Mesenchymal stem cell (in vitro differentiated cells and primary cell): ENCODE results near the gene S1PR4.

Experiments
- DNase-seq: peaks from one replicate; pipeline ENCODE4 v3.0.0-alpha.2; 2013
- H2AFZ ChIP-seq: one replicate; pipeline ENCODE4 v1.6.1; 2013; ENCODE audit warnings: low read depth, mild to moderate bottlenecking, control low read depth, inconsistent platforms, low read length, moderate library complexity
- H2AK5ac ChIP-seq: 2 replicates; pipeline ENCODE4 v1.6.1; 2013; ENCODE audit warnings: low read length, moderate library complexity, mild to moderate bottlenecking, inconsistent platforms; ENCODE audit not compliant: severe bottlenecking
- H2BK120ac ChIP-seq: one replicate; pipeline ENCODE4 v1.6.1; 2013; ENCODE audit warnings: low read depth, mild to moderate bottlenecking, inconsistent platforms, low read length, moderate library complexity
- H2BK12ac ChIP-seq, 2 experiments: one replicate each; pipeline ENCODE4 v1.6.1; 2013; ENCODE audit warnings: inconsistent platforms in 2 of 2, low read length in 2 of 2, mild to moderate bottlenecking in 2 of 2, moderate library complexity in 2 of 2, control low read depth in 1 of 2
- H2BK15ac ChIP-seq: one replicate; pipeline ENCODE4 v1.6.1; 2013; ENCODE audit warnings: mild to moderate bottlenecking, low read depth, inconsistent platforms; ENCODE audit not compliant: poor library complexity, severe bottlenecking
- H2BK5ac ChIP-seq: 2 replicates; pipeline ENCODE4 v1.6.1; 2013; ENCODE audit warnings: low read depth, mild to moderate bottlenecking, low read length, control low read depth, inconsistent platforms; ENCODE audit not compliant: poor library complexity, severe bottlenecking
- H3K14ac ChIP-seq, 2 experiments: one replicate each; pipeline ENCODE4 v1.6.1; 2013; ENCODE audit warnings: inconsistent platforms in 2 of 2, low read length in 2 of 2, control low read depth in 1 of 2, mild to moderate bottlenecking in 1 of 2, moderate library complexity in 1 of 2
- H3K18ac ChIP-seq, 2 experiments: one replicate each; pipeline ENCODE4 v1.6.1; 2013; ENCODE audit warnings: inconsistent platforms in 2 of 2, low read length in 2 of 2, control low read depth in 1 of 2, low read depth in 1 of 2, mild to moderate bottlenecking in 1 of 2
- H3K23ac ChIP-seq, 2 experiments: one replicate each; pipeline ENCODE4 v1.6.1; 2013; ENCODE audit warnings: inconsistent platforms in 2 of 2, low read length in 2 of 2, mild to moderate bottlenecking in 2 of 2, moderate library complexity in 2 of 2, control low read depth in 1 of 2
- H3K27ac ChIP-seq: 2 replicates; pipeline ENCODE4 v1.5.1; 2013; ENCODE audit warnings: mild to moderate bottlenecking, moderate library complexity, low read length, control low read depth, inconsistent platforms; ENCODE audit not compliant: poor library complexity, severe bottlenecking
- H3K27me3 ChIP-seq, 2 experiments: 2 replicates each; pipeline versions ENCODE4 v1.6.1 to v1.7.0; 2013; ENCODE audit warnings: low read length in 2 of 2, mild to moderate bottlenecking in 2 of 2, moderate library complexity in 2 of 2, control low read depth in 1 of 2, inconsistent platforms in 1 of 2; ENCODE audit not compliant: control insufficient read depth in 1 of 2, insufficient read depth in 1 of 2
- H3K36me3 ChIP-seq, 2 experiments: 2 replicates each; pipeline versions ENCODE4 v1.6.1 to v1.7.0; 2013; ENCODE audit warnings: low read length in 2 of 2, control low read depth in 1 of 2, inconsistent platforms in 1 of 2, low read depth in 1 of 2, mild to moderate bottlenecking in 1 of 2; ENCODE audit not compliant: insufficient read depth in 2 of 2, control insufficient read depth in 1 of 2
- H3K4ac ChIP-seq, 2 experiments: one replicate each; pipeline ENCODE4 v1.6.1; 2013; ENCODE audit warnings: inconsistent platforms in 2 of 2, low read length in 2 of 2, mild to moderate bottlenecking in 2 of 2, moderate library complexity in 2 of 2, control low read depth in 1 of 2, low read depth in 1 of 2
- H3K4me1 ChIP-seq: 2 replicates; pipeline ENCODE4 v1.6.1; 2013; ENCODE audit warnings: low read depth, low read length, control low read depth; ENCODE audit not compliant: control insufficient read depth, insufficient read depth
- H3K4me2 ChIP-seq: 2 replicates; pipeline ENCODE4 v1.6.1; 2013; ENCODE audit warnings: low read length, mild to moderate bottlenecking, inconsistent platforms; ENCODE audit not compliant: poor library complexity, severe bottlenecking
- H3K4me3 ChIP-seq, 2 experiments: 2 replicates each; pipeline versions ENCODE4 v1.5.1 to v1.7.0; 2013; ENCODE audit warnings: low read length in 2 of 2, mild to moderate bottlenecking in 2 of 2, control low read depth in 1 of 2, low read depth in 1 of 2; ENCODE audit not compliant: insufficient read depth in 1 of 2
- H3K79me1 ChIP-seq: replicated peaks from 2 replicates; pipeline ENCODE4 v1.6.1; 2013; ENCODE audit warnings: mild to moderate bottlenecking, control low read depth, low read length, inconsistent platforms; ENCODE audit not compliant: poor library complexity, severe bottlenecking
- H3K9ac ChIP-seq: 2 replicates; pipeline ENCODE4 v1.7.0; 2013; ENCODE audit warnings: mild to moderate bottlenecking, low read length, moderate library complexity
- H3K9me3 ChIP-seq: 2 replicates; pipeline ENCODE4 v1.7.0; 2013; ENCODE audit warnings: mild to moderate bottlenecking, low read length; ENCODE audit not compliant: control insufficient read depth
- H4K8ac ChIP-seq: one replicate; pipeline ENCODE4 v1.6.1; 2013; ENCODE audit warnings: inconsistent platforms, mild to moderate bottlenecking, low read length, moderate library complexity
- H4K91ac ChIP-seq: one replicate; pipeline ENCODE4 v1.6.1; 2013; ENCODE audit warnings: mild to moderate bottlenecking, low read length, inconsistent platforms
- WGBS: methylation state at CpG from one replicate; pipeline ENCODE4 v1.1.7; 2013; ENCODE audit warnings: mixed read lengths; 5-methylcytosine and 5-hydroxymethylcytosine counted together

The S1PR4 gene

DNA sequence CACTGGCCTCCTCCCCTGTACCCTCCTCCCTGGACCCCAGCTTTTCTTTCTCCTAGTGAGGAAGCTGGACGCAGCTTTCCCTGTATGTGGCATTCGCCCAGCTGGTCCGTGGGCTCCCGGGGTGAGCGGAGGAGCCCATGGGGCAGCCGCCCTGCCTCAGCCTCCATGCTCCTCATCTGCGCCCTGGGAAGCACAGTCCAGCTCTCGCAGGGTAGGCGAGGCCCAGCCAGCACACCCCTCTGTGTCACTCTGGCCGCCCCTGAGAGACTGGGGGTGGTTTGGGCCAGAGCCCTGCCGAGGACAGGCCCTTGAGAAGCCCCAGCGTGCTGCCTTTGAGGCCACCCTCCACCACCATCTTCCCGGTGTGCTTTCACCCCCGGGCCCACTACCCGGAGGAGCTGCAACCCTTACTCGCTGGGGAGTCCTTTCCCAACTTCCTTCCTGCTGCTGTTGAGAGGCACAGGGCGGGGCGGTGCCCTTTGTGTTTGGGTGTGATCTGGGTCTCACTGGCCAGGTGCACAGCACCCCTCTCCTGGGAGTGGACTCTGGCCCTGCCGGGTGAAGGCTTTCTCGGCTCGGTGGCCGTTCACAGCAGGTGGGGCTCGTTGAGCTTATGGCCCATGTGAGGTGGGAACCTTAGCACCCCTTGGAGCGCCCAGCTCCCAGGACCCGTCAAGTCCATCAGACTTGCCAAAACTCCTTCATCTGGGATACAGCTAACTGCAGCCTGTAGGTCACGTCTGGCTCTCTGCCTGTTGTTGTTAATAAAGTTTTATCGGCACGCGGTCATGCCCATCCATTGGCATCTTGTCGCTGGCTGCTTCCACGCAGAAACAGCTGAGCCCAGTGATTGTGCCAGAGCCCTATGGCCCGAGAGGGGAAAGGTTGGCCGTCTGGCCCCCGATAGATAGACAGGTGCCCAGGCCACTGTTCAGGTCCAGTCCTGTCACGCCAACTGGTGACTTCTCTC lies 10.3 kb downstream of the S1PR4 start:
- no peak overlapping the region for H3K4me3 ChIP-seq
- no peaks in the 10 kb centered on the region for H3K27me3 ChIP-seq
- H3K18ac ChIP-seq, result no peak overlapping the region
- H4K8ac ChIP-seq, result no peak overlapping the region
- no peak overlapping the region for H2BK120ac ChIP-seq
- no peak overlapping the region for H3K14ac ChIP-seq
- peaks cover 27% of the 10 kb centered on the region for H3K4me1 ChIP-seq
- H3K9me3 ChIP-seq, result no peaks in the 10 kb centered on the region
- H3K36me3 ChIP-seq, result peaks cover 12 to 63% of the 10 kb centered on the region in 2 experiments
- no peak overlapping the region for H2BK5ac ChIP-seq
- H3K23ac ChIP-seq, result no peak overlapping the region
- H4K91ac ChIP-seq, result no peak overlapping the region
- no peak overlapping the region for H2BK15ac ChIP-seq
- H3K4me2 ChIP-seq, result no peak overlapping the region
- no peak overlapping the region for H2BK12ac ChIP-seq
- peaks cover 55% of the 10 kb centered on the region for H3K79me1 ChIP-seq
- H2AK5ac ChIP-seq, result no peak overlapping the region
- no peak for DNase-seq
- no peak overlapping the region for H3K27ac ChIP-seq
- no peak overlapping the region for H3K9ac ChIP-seq
- H2AFZ ChIP-seq, result no peak overlapping the region
- 95% methylated on average over 35 of the region's 35 CpGs for WGBS
- H3K4ac ChIP-seq, result no peak overlapping the region

DNA sequence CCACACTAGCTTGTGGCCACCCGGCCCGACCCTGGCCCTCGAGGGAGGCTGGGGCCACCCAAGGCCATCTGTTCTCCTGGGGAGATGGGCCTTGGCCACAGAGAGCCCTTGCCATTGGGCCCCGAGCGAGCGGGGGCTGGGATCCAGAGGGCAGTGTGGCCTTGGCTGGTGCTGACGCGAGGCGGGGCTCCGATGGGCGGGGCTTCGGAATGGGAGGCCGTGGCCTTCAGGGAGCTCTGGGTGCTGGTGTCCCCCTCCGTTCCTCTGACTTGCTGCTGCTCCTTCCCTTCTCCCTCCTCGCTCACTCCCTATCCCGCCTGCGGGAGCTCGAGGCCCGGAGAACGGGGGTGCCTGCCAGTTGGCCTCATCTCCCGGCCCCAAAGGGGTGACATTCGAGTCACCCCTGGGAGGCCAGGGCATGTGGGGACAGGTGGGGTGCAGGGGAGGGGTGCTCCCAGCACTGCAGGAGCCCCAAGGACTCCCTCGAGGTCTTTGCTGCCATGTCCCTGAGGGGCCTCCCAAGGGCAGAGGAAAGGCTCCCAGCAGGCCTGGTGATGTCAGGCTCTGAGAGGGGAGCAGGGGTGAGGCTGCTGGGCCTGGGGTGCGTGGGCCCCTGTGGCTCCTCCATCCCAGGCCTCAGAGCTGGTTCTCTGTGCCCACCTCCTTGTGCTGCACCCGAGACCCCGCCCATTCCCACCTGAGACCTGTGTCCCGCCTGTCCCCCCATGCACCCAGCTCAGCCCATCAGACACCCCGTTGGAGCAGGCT lies 11.3 kb downstream of the S1PR4 start:
- no peak overlapping the region for H3K27ac ChIP-seq
- no peak overlapping the region for H3K4me3 ChIP-seq
- H3K9me3 ChIP-seq, result no peaks in the 10 kb centered on the region
- no peak overlapping the region for H2BK5ac ChIP-seq
- no peak overlapping the region for H3K14ac ChIP-seq
- H2AK5ac ChIP-seq, result no peak overlapping the region
- H2BK12ac ChIP-seq, result no peak overlapping the region
- 97% methylated on average over 21 of the region's 28 CpGs for WGBS
- H3K27me3 ChIP-seq, result no peaks in the 10 kb centered on the region
- H3K4ac ChIP-seq, result no peak overlapping the region
- H2AFZ ChIP-seq, result no peak overlapping the region
- DNase-seq, result no peak
- H3K4me1 ChIP-seq, result peaks cover 26% of the 10 kb centered on the region
- peaks cover 60% of the 10 kb centered on the region for H3K79me1 ChIP-seq
- H2BK120ac ChIP-seq, result no peak overlapping the region
- H4K8ac ChIP-seq, result no peak overlapping the region
- no peak overlapping the region for H4K91ac ChIP-seq
- H3K23ac ChIP-seq, result no peak overlapping the region
- H3K36me3 ChIP-seq, result peaks cover 19 to 69% of the 10 kb centered on the region in 2 experiments
- no peak overlapping the region for H2BK15ac ChIP-seq
- H3K4me2 ChIP-seq, result no peak overlapping the region
- H3K9ac ChIP-seq, result no peak overlapping the region
- no peak overlapping the region for H3K18ac ChIP-seq

GRCh38 chr19:3190470-3190770 lies 11.9 kb downstream of the S1PR4 start:
- no peak overlapping the region for H2BK12ac ChIP-seq
- no peak overlapping the region for H4K91ac ChIP-seq
- H2AFZ ChIP-seq, result no peak overlapping the region
- no peak overlapping the region for H2BK15ac ChIP-seq
- no peak overlapping the region for H3K23ac ChIP-seq
- H3K36me3 ChIP-seq, result peaks cover 19 to 69% of the 10 kb centered on the region in 2 experiments
- no peak overlapping the region for H3K4me2 ChIP-seq
- H4K8ac ChIP-seq, result no peak overlapping the region
- H3K4me1 ChIP-seq, result peaks cover 25% of the 10 kb centered on the region
- H2BK120ac ChIP-seq, result no peak overlapping the region
- no peak overlapping the region for H2BK5ac ChIP-seq
- no peak overlapping the region for H3K4ac ChIP-seq
- WGBS, result 95% methylated on average over 18 of the region's 18 CpGs
- H3K4me3 ChIP-seq, result no peak overlapping the region
- no peak overlapping the region for H3K14ac ChIP-seq
- H3K79me1 ChIP-seq, result peaks cover 60% of the 10 kb centered on the region
- H2AK5ac ChIP-seq, result no peak overlapping the region
- H3K9me3 ChIP-seq, result no peaks in the 10 kb centered on the region
- no peak overlapping the region for H3K18ac ChIP-seq
- no peak overlapping the region for H3K27ac ChIP-seq
- no peak overlapping the region for H3K9ac ChIP-seq
- DNase-seq, result no peak
- H3K27me3 ChIP-seq, result no peaks in the 10 kb centered on the region
